Upper lobe of left lung (tissue), 4 donors: Measurements from ENCODE around the gene NBEA.

Experiments
- CTCF ChIP-seq, 6 experiments: fragments of 450-650 bp in 4 of 6; fragments of 200-600 bp in 2 of 6; sonication (generic) in 2 of 6; IDR thresholded peaks; one replicate each; pipeline ENCODE4 v1.5.1; 2016 to 2019; ENCODE audit warnings: antibody characterized with exemption in 6 of 6
- EP300 ChIP-seq, 4 donors: sonication (generic); formaldehyde crosslinking; IDR thresholded peaks; one replicate each; pipeline ENCODE4 v1.5.1; 2017; ENCODE audit warnings: antibody characterized with exemption in 4 of 4, control low read depth in 2 of 4
- POLR2A ChIP-seq, 4 donors: fragments of 450-650 bp; IDR thresholded peaks; one replicate each; pipeline ENCODE4 v1.5.1; 2016 to 2017; ENCODE audit warnings: antibody characterized with exemption in 4 of 4, mild to moderate bottlenecking in 2 of 4
- POLR2AphosphoS5 ChIP-seq, 2 donors: sonication (generic); formaldehyde crosslinking; IDR thresholded peaks; one replicate each; pipeline ENCODE4 v1.5.1; 2017; ENCODE audit warnings: antibody characterized with exemption in 2 of 2

DNA sequence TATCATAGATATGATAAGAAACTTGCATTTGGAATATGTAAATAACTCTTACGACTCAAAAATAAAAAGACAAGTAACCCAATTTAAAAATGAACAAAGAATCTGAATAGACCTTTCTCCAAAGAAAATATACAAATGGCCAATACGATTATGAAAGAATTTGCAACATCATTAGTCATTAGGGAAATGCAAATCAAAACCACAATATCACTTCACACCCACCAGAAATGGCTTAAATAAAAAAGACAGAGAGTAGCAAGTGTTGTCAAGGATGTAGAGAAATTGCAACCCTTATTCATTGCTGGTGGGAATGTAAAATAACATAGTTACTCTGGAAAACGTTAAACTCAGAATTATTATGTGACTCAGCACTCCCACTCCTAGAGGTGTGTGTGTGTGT lies 761.0 kb downstream of the NBEA start:
- TF ChIP-seq CTCF (IDR thresholded peaks at IDR 0.05), result no peak
- no peak for TF ChIP-seq EP300 (IDR thresholded peaks at IDR 0.05)
- TF ChIP-seq POLR2A (IDR thresholded peaks at IDR 0.05), result no peak
- no peak for TF ChIP-seq POLR2AphosphoS5 (IDR thresholded peaks at IDR 0.05)
